Upper lobe of left lung (tissue), 6 donors: ENCODE results near the gene ZNF83. TPM values are rescaled to one million over a fixed set of nuclear protein-coding genes. Genes with fewer than 3 reads are reported as not detected.
"Not testable (repeated sequence)": the region's sequence is repeated elsewhere in the genome, so short reads cannot be mapped to it uniquely, and the experiment has no call there.

Source experiments
- ATAC-seq, 2 donors: fragments of 200-7000 bp; cut with Tn5 transposase; one replicate each; pipeline ENCODE4 v1.9.1; 2022; ENCODE audit warnings: mild to moderate bottlenecking in 2 of 2, moderate library complexity in 2 of 2; ENCODE audit not compliant: low FRiP score in 2 of 2
- DNase-seq, 2 donors: peaks; one replicate each; pipeline ENCODE4 v3.0.0-alpha.2; 2019 to 2020
- H3K27ac ChIP-seq, 4 donors: fragments of 200-600 bp; sonication (generic); one replicate each; pipeline ENCODE4 v1.5.1; 2016 to 2019
- H3K27me3 ChIP-seq, 4 donors: fragments of 200-600 bp; sonication (generic); one replicate each; pipeline ENCODE4 v1.5.1; 2017 to 2019
- H3K36me3 ChIP-seq, 4 donors: fragments of 200-600 bp; sonication (generic); one replicate each; pipeline ENCODE4 v1.5.1; 2016 to 2019
- H3K4me1 ChIP-seq, 4 donors: fragments of 200-600 bp; sonication (generic); one replicate each; pipeline ENCODE4 v1.5.1; 2018 to 2019
- H3K4me3 ChIP-seq, 4 donors: fragments of 200-600 bp; sonication (generic); one replicate each; pipeline ENCODE4 v1.5.1; 2017 to 2019; ENCODE audit warnings: mild to moderate bottlenecking in 2 of 4, moderate library complexity in 1 of 4
- H3K9me3 ChIP-seq, 4 donors: fragments of 200-600 bp; sonication (generic); one replicate each; pipeline ENCODE4 v1.5.1; 2018 to 2019
- EP300 ChIP-seq, 4 donors: sonication (generic); formaldehyde crosslinking; IDR thresholded peaks; one replicate each; pipeline ENCODE4 v1.5.1; 2017; ENCODE audit warnings: antibody characterized with exemption in 4 of 4, control low read depth in 2 of 4
- POLR2A ChIP-seq, 4 donors: fragments of 450-650 bp; IDR thresholded peaks; one replicate each; pipeline ENCODE4 v1.5.1; 2016 to 2017; ENCODE audit warnings: antibody characterized with exemption in 4 of 4, mild to moderate bottlenecking in 2 of 4
- POLR2AphosphoS5 ChIP-seq, 2 donors: sonication (generic); formaldehyde crosslinking; IDR thresholded peaks; one replicate each; pipeline ENCODE4 v1.5.1; 2017; ENCODE audit warnings: antibody characterized with exemption in 2 of 2
- WGBS, 2 donors: methylation state at CpG; one replicate each; pipeline ENCODE4 v1.1.5; 2017 to 2018; 5-methylcytosine and 5-hydroxymethylcytosine counted together
- total RNA-seq, 6 donors: library from RNA; depleted of rRNA in 4 of 6; stranded (reverse); fragments of >200 nt in 4 of 6; gene quantifications; one replicate each; pipeline versions ENCODE4 v1.1.0 to v1.2.1, GENCODE V29; 2016 to 2021
- TF ChIP-seq, protein P1 (sequence below), 6 experiments: fragments of 450-650 bp in 4 of 6; fragments of 200-600 bp in 2 of 6; sonication (generic) in 2 of 6; IDR thresholded peaks; one replicate each; pipeline ENCODE4 v1.5.1; 2016 to 2019; ENCODE audit warnings: antibody characterized with exemption in 6 of 6
- donor health status: DM: no; HTN: no; CAD: no; lungs with moderate emphysema.
- donor health status: DM: no; HTN: yes; CAD: no; lungs with severe emphysema.

ZNF83 gene
- total RNA-seq, 6 donors from 2014 or later = 27.3 to 161 (median 45.5) TPM

DNA sequence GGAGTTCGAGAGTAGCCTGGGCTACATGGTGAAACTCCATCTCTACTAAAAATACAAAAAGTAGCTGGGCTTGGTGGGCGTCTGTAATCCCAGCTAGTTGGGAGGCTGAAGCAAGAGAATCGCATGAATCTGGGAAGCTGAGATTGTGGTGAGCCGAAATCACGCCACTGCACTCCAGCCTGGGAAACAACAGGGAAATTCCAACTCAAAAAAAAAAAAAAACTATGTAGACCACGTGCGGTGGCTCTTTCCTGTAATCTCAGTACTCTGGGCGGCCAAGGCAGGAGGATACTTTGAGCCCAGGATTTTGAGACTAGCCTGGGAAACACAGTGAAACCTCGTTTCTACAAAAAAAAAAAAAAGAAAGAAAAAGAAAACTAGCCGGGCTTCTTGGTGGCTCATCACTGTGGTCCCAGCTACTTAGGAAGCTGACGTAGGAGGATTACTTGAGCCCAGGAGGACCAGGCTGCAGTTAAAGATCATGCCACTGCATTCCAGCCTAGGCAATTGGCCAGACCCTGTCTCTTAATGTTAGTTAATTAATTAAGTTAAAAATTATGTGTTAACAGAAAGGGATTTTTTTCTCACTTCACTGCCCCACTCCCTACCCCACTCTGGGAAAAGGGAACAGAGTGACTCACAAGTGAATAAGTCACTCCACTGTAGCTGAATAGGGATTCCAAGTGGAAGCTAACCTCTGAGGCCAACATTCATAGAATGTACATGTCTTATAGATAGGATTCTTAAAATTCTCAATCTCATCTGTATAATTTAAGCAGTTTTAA is 2.2 kb downstream of the ZNF83 start:
- no peak for ATAC-seq
- H3K27ac ChIP-seq = no peak overlapping the region
- peaks cover 0 to 14% (median 6%) of the 10 kb centered on the region in 4 donors for H3K36me3 ChIP-seq
- DNase-seq = no peak
- no peaks in the 10 kb centered on the region for H3K27me3 ChIP-seq
- 81 to 89% methylated on average over 11 of the region's 11 CpGs for whole genome bisulfite sequencing, 2 donors
- H3K9me3 ChIP-seq = no peaks in the 10 kb centered on the region
- TF ChIP-seq POLR2AphosphoS5 (IDR thresholded peaks at IDR 0.05) (no peak), EP300 (IDR thresholded peaks at IDR 0.05) (no peak), POLR2A (IDR thresholded peaks at IDR 0.05) (no peak)
- TF ChIP-seq, protein P1, sequence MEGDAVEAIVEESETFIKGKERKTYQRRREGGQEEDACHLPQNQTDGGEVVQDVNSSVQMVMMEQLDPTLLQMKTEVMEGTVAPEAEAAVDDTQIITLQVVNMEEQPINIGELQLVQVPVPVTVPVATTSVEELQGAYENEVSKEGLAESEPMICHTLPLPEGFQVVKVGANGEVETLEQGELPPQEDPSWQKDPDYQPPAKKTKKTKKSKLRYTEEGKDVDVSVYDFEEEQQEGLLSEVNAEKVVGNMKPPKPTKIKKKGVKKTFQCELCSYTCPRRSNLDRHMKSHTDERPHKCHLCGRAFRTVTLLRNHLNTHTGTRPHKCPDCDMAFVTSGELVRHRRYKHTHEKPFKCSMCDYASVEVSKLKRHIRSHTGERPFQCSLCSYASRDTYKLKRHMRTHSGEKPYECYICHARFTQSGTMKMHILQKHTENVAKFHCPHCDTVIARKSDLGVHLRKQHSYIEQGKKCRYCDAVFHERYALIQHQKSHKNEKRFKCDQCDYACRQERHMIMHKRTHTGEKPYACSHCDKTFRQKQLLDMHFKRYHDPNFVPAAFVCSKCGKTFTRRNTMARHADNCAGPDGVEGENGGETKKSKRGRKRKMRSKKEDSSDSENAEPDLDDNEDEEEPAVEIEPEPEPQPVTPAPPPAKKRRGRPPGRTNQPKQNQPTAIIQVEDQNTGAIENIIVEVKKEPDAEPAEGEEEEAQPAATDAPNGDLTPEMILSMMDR (IDR thresholded peaks at IDR 0.05) = no peak
- H3K4me3 ChIP-seq = no peak overlapping the region
- H3K4me1 ChIP-seq = peaks cover 12 to 17% (median 13%) of the 10 kb centered on the region in 4 donors

DNA sequence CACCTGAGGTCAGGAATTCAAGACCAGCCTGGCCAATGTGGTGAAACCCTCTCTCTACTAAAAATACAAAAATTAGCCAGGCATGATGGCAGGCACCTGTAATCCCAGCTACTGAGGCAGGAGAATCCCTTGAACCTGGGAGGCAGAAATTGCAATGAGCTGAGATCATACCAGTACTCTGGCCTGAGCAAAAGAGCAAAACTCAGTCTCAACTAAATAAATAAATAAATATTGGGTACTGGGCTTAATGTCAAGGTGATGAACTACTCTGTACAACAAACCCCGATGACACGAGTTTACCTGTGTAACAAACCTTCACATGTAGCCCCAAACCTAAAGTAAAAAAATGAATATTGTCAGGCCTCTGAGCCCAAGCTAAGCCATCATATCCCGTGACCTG is 10.7 kb downstream of the ZNF83 start:
- not testable (repeated sequence) for H3K4me3 ChIP-seq, DNase-seq, ATAC-seq, H3K27me3 ChIP-seq, H3K27ac ChIP-seq, H3K4me1 ChIP-seq, H3K9me3 ChIP-seq
- 74 to 97% methylated on average over 3 of the region's 3 CpGs for WGBS, 2 donors
- peaks cover 0 to 61% (median 20%) of the 10 kb centered on the region in 4 donors for H3K36me3 ChIP-seq

DNA sequence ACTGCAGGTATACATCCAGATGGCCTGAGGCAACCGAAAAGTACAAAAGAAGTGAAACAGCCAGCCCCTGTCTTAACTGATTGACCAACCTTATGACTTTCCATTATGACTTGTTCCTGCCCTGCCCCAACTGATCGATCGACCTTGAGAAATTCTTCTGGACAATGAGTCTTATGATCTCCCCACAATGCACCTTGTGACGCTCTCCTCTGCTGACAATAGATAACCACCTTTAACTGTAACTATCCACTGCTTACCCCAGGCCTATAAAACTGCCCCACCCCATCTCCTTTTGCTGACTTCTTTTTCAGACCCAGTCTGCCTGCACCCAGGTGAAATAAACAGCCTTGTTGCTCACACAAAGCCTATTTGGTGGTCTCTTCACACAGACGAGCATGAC is 11.2 kb downstream of the ZNF83 start:
- no peak overlapping the region for H3K4me3 ChIP-seq
- ATAC-seq = no peak
- TF ChIP-seq EP300 (IDR thresholded peaks at IDR 0.05) (no peak), POLR2A (IDR thresholded peaks at IDR 0.05) (no peak), POLR2AphosphoS5 (IDR thresholded peaks at IDR 0.05) (no peak)
- TF ChIP-seq, protein P1 (IDR thresholded peaks at IDR 0.05) = no peak
- 95 to 96% methylated on average over 5 of the region's 5 CpGs for WGBS, 2 donors
- peaks cover 0 to 6% (median 0%) of the 10 kb centered on the region in 4 donors for H3K9me3 ChIP-seq
- peaks cover 0 to 66% (median 20%) of the 10 kb centered on the region in 4 donors for H3K36me3 ChIP-seq
- no peaks in the 10 kb centered on the region for H3K27me3 ChIP-seq
- H3K4me1 ChIP-seq = no peaks in the 10 kb centered on the region
- no peak for DNase-seq
- H3K27ac ChIP-seq = no peak overlapping the region

DNA sequence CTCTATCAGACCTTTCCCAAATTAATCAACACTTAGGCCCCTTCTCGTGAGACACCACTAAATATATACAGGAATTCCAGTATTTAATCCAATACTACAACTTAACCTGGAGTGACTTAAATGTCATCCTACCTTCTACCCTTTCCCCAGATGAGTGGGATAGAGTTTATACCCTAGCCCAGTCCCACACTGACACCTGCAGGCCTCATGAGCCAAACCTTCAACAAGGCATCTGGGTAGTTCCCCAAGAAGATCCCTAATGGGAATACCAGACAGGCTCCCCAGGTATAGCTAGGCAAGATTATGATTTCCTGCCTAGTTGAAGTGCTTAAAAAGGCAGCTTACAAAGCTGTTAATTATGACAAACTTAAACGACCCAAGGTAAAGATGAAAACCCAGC is 15.9 kb downstream of the ZNF83 start:
- ATAC-seq = no peak
- H3K4me1 ChIP-seq = no peaks in the 10 kb centered on the region
- TF ChIP-seq EP300 (IDR thresholded peaks at IDR 0.05) = no peak
- WGBS, 2 donors = 68 to 80% methylated on average over 2 of the region's 2 CpGs
- no peaks in the 10 kb centered on the region for H3K27me3 ChIP-seq
- H3K4me3 ChIP-seq = no peak overlapping the region
- no peak for DNase-seq
- H3K36me3 ChIP-seq = peaks cover 2 to 80% (median 36%) of the 10 kb centered on the region in 4 donors
- peaks cover 0 to 7% (median 3%) of the 10 kb centered on the region in 4 donors for H3K9me3 ChIP-seq
- no peak overlapping the region for H3K27ac ChIP-seq

DNA sequence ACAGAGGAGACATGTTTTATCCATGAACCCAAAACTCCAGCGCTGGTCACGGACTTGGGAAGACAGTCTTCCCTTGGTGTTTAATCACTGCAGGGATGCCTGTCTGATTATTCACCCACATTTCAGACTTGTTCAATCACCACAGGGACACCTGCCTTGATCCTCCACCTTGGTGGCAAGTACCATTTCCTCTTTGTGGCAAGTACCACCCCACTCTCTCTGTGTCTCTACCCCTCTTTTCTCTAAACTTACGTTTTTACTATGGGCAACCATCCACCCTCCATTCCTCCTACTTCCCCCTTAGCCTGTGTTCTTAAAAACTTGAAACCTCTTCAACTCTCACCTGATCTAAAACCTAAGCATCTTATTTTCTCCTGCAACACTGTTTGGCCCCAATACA is 16.8 kb downstream of the ZNF83 start:
- no peak for ATAC-seq
- no peaks in the 10 kb centered on the region for H3K27me3 ChIP-seq
- 86 to 88% methylated on average over 3 of the region's 3 CpGs for WGBS, 2 donors
- H3K9me3 ChIP-seq = peaks cover 0 to 15% (median 7%) of the 10 kb centered on the region in 4 donors
- H3K36me3 ChIP-seq = peaks cover 2 to 80% (median 43%) of the 10 kb centered on the region in 4 donors
- H3K4me3 ChIP-seq = no peak overlapping the region
- TF ChIP-seq EP300 (IDR thresholded peaks at IDR 0.05) (no peak), POLR2A (IDR thresholded peaks at IDR 0.05) (no peak)
- no peak overlapping the region for H3K27ac ChIP-seq
- no peak for DNase-seq
- no peaks in the 10 kb centered on the region for H3K4me1 ChIP-seq

DNA sequence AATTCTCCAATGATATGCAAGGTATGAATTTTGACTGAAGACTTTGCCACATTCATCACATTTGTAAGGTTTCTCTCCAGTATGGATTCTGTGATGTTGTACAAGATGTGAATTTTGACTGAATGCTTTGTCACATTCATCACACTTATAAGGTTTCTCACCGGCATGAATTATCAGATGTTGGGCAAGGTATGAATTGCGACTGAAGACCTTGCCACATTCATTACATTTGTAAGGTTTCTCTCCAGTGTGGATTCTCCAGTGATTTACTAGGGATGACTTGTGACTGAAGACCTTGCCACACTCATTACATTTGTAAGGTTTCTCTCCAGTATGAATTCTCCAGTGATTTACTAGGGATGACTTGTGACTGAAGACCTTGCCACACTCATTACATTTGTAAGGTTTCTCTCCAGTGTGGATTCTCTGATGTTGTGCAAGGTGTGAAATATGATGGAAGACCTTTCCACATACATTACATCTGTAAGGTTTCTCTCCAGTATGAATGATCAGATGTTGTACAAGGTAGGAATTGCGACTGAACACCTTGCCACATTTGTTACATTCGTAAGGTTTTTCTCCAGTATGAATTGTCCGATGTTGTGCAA is 24.8 kb downstream of the ZNF83 start:
- no peak for ATAC-seq
- Histone ChIP-seq H3K9me3 (peaks cover 13 to 64% (median 56%) of the 10 kb centered on the region in 4 donors), H3K27ac (no peak overlapping the region), H3K4me1 (no peaks in the 10 kb centered on the region), H3K27me3 (no peaks in the 10 kb centered on the region), H3K4me3 (no peak overlapping the region), H3K36me3 (peaks cover 11 to 51% (median 40%) of the 10 kb centered on the region in 4 donors)
- 93% methylated on average over 5 of the region's 5 CpGs for WGBS, 2 donors
- DNase-seq = no peak
- TF ChIP-seq POLR2AphosphoS5 (IDR thresholded peaks at IDR 0.05) (no peak), EP300 (IDR thresholded peaks at IDR 0.05) (no peak), POLR2A (IDR thresholded peaks at IDR 0.05) (no peak)
- TF ChIP-seq, protein P1 (IDR thresholded peaks at IDR 0.05) = no peak
